ENCODE measurements around the gene CHURC1.

DNA sequence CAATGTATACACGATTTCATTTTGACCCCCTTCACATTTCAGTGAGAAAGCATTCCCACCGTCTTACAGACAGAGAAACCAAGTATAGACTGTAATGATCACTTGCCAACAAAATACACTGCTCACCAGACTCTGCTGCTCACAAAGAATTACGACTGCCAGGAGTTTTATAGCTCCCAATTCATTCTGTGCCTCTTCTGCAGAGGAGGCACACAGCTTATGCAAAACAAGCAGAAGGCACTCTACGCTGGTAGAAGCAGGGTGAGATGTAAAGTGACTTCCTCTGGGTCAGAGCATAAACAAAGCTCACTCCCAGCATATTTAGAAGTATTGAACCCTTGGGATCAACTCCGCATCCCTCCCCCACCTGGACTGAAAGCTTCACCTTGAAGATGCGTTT, 49.1 kb upstream of the CHURC1 start:
- TF ChIP-seq, protein P1, sequence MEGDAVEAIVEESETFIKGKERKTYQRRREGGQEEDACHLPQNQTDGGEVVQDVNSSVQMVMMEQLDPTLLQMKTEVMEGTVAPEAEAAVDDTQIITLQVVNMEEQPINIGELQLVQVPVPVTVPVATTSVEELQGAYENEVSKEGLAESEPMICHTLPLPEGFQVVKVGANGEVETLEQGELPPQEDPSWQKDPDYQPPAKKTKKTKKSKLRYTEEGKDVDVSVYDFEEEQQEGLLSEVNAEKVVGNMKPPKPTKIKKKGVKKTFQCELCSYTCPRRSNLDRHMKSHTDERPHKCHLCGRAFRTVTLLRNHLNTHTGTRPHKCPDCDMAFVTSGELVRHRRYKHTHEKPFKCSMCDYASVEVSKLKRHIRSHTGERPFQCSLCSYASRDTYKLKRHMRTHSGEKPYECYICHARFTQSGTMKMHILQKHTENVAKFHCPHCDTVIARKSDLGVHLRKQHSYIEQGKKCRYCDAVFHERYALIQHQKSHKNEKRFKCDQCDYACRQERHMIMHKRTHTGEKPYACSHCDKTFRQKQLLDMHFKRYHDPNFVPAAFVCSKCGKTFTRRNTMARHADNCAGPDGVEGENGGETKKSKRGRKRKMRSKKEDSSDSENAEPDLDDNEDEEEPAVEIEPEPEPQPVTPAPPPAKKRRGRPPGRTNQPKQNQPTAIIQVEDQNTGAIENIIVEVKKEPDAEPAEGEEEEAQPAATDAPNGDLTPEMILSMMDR (conservative IDR thresholded peaks at IDR 0.05; ENCODE audit: low read depth in 2 of 2): no peak
- TF ChIP-seq POLR2AphosphoS5 (IDR thresholded peaks at IDR 0.05; ENCODE audit: low read depth): no peak
- TF ChIP-seq CREB1 (CRISPR knock-in tag; IDR thresholded peaks at IDR 0.05; ENCODE audit: low read depth): no peak
- TF ChIP-seq EZH2 (IDR thresholded peaks at IDR 0.05; ENCODE audit: low read depth, unreplicated experiment): no peak
- TF ChIP-seq, protein P2, sequence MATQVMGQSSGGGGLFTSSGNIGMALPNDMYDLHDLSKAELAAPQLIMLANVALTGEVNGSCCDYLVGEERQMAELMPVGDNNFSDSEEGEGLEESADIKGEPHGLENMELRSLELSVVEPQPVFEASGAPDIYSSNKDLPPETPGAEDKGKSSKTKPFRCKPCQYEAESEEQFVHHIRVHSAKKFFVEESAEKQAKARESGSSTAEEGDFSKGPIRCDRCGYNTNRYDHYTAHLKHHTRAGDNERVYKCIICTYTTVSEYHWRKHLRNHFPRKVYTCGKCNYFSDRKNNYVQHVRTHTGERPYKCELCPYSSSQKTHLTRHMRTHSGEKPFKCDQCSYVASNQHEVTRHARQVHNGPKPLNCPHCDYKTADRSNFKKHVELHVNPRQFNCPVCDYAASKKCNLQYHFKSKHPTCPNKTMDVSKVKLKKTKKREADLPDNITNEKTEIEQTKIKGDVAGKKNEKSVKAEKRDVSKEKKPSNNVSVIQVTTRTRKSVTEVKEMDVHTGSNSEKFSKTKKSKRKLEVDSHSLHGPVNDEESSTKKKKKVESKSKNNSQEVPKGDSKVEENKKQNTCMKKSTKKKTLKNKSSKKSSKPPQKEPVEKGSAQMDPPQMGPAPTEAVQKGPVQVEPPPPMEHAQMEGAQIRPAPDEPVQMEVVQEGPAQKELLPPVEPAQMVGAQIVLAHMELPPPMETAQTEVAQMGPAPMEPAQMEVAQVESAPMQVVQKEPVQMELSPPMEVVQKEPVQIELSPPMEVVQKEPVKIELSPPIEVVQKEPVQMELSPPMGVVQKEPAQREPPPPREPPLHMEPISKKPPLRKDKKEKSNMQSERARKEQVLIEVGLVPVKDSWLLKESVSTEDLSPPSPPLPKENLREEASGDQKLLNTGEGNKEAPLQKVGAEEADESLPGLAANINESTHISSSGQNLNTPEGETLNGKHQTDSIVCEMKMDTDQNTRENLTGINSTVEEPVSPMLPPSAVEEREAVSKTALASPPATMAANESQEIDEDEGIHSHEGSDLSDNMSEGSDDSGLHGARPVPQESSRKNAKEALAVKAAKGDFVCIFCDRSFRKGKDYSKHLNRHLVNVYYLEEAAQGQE (IDR thresholded peaks at IDR 0.05; ENCODE audit: unreplicated experiment): no peak
- TF ChIP-seq ZNF331 (CRISPR knock-in tag; IDR thresholded peaks at IDR 0.05; ENCODE audit: low read depth): no peak
- no peak for TF ChIP-seq STAT1 (IDR thresholded peaks at IDR 0.05; ENCODE audit: unreplicated experiment)
- no peak for TF ChIP-seq EZH2phosphoT487 (IDR thresholded peaks at IDR 0.05; ENCODE audit: unreplicated experiment)
- TF ChIP-seq, protein P3, sequence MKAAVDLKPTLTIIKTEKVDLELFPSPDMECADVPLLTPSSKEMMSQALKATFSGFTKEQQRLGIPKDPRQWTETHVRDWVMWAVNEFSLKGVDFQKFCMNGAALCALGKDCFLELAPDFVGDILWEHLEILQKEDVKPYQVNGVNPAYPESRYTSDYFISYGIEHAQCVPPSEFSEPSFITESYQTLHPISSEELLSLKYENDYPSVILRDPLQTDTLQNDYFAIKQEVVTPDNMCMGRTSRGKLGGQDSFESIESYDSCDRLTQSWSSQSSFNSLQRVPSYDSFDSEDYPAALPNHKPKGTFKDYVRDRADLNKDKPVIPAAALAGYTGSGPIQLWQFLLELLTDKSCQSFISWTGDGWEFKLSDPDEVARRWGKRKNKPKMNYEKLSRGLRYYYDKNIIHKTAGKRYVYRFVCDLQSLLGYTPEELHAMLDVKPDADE (IDR thresholded peaks at IDR 0.05): no peak
- no peak for TF ChIP-seq JUNB (IDR thresholded peaks at IDR 0.05; ENCODE audit: unreplicated experiment)
